Osteocyte (in vitro differentiated cells): ENCODE data around the gene NRP2. TPM values are rescaled to one million over a fixed set of nuclear protein-coding genes. Genes with fewer than 3 reads are reported as not detected.
A peak's percentile ranks its signal among the peaks of the same experiment; 100 is the strongest.

Source experiments
- DNase-seq: peaks from one replicate; pipeline ENCODE4 v3.0.0; 2021; ENCODE audit warnings: mixed read lengths; ENCODE audit not compliant: unreplicated experiment; ENCODE audit errors: extremely low spot score
- H3K27ac Mint-ChIP-seq: one replicate; pipeline ENCODE4 v1.8.0; 2021; ENCODE audit warnings: mild to moderate bottlenecking, mixed read lengths; ENCODE audit not compliant: unreplicated experiment
- H3K27me3 Mint-ChIP-seq: one replicate; pipeline ENCODE4 v1.8.0; 2021; ENCODE audit warnings: mixed read lengths; ENCODE audit not compliant: unreplicated experiment
- H3K36me3 Mint-ChIP-seq: one replicate; pipeline ENCODE4 v1.8.0; 2021; ENCODE audit warnings: mixed read lengths; ENCODE audit not compliant: unreplicated experiment
- H3K4me1 Mint-ChIP-seq: one replicate; pipeline ENCODE4 v1.8.0; 2021; ENCODE audit warnings: mixed read lengths; ENCODE audit not compliant: unreplicated experiment
- H3K4me3 Mint-ChIP-seq: one replicate; pipeline ENCODE4 v1.8.0; 2021; ENCODE audit warnings: mild to moderate bottlenecking, moderate library complexity, mixed read lengths; ENCODE audit not compliant: unreplicated experiment
- H3K9me3 Mint-ChIP-seq: one replicate; pipeline ENCODE4 v1.8.0; 2021; ENCODE audit warnings: mixed read lengths; ENCODE audit not compliant: unreplicated experiment
- CTCF ChIP-seq: fragments of 200-600 bp; sonication (generic); IDR thresholded peaks from 2 replicates; pipeline ENCODE4 v1.5.0; 2021; ENCODE audit warnings: antibody characterized with exemption, mild to moderate bottlenecking, moderate library complexity
- total RNA-seq: library from RNA; stranded (reverse); gene quantifications from 2 replicates; pipeline ENCODE4 v1.2.1, GENCODE V29; 2021

The NRP2 gene
- total RNA-seq, 1 donor from 2014 or later, result 52.4 TPM

GRCh38 chr2:205686783-205687640 lies 4.7 kb downstream of the NRP2 start:
- Mint-ChIP-seq H3K36me3 (peaks cover 9% of the 10 kb centered on the region), H3K27ac (no peak overlapping the region), H3K27me3 (no peaks in the 10 kb centered on the region), H3K4me1 (peaks cover 63% of the 10 kb centered on the region), H3K9me3 (no peaks in the 10 kb centered on the region), H3K4me3 (peak overlapping the region; percentile 83)
- peak; percentile 31 for TF ChIP-seq CTCF
- DNase-seq, result no peak

GRCh38 chr2:205687641-205687956 lies 5.3 kb downstream of the NRP2 start:
- no peak for TF ChIP-seq CTCF
- no peak overlapping the region for H3K27ac Mint-ChIP-seq
- H3K27me3 Mint-ChIP-seq, result no peaks in the 10 kb centered on the region
- H3K36me3 Mint-ChIP-seq, result peaks cover 9% of the 10 kb centered on the region
- peaks cover 66% of the 10 kb centered on the region for H3K4me1 Mint-ChIP-seq
- no peaks in the 10 kb centered on the region for H3K9me3 Mint-ChIP-seq
- H3K4me3 Mint-ChIP-seq, result no peak overlapping the region
- DNase-seq, result no peak

- no peak for TF ChIP-seq CTCF
- Mint-ChIP-seq H3K9me3 (no peaks in the 10 kb centered on the region), H3K4me3 (no peak overlapping the region), H3K36me3 (peaks cover 9% of the 10 kb centered on the region), H3K27ac (peak overlapping the region; percentile 60), H3K27me3 (no peaks in the 10 kb centered on the region), H3K4me1 (peaks cover 59% of the 10 kb centered on the region)
- no peak for DNase-seq
These were observed 6.3 kb downstream of the NRP2 start for GRCh38 chr2:205688417-205689200.

- peak overlapping the region; percentile 51 for H3K27ac Mint-ChIP-seq
- no peak for DNase-seq
- TF ChIP-seq CTCF, result no peak
- H3K4me3 Mint-ChIP-seq, result no peak overlapping the region
- H3K36me3 Mint-ChIP-seq, result peaks cover 9% of the 10 kb centered on the region
- H3K4me1 Mint-ChIP-seq, result peaks cover 55% of the 10 kb centered on the region
- no peaks in the 10 kb centered on the region for H3K9me3 Mint-ChIP-seq
- H3K27me3 Mint-ChIP-seq, result no peaks in the 10 kb centered on the region
These were observed 7.5 kb downstream of the NRP2 start for GRCh38 chr2:205689820-205690219.

- Mint-ChIP-seq H3K4me1 (peaks cover 58% of the 10 kb centered on the region), H3K4me3 (no peak overlapping the region), H3K27me3 (no peaks in the 10 kb centered on the region), H3K27ac (no peak overlapping the region), H3K9me3 (no peaks in the 10 kb centered on the region), H3K36me3 (peaks cover 9% of the 10 kb centered on the region)
- DNase-seq, result no peak
- no peak for TF ChIP-seq CTCF
These were observed 9.8 kb downstream of the NRP2 start for GRCh38 chr2:205692104-205692503.
